T follicular helper cell (primary cell): ENCODE data around the gene CTSA.
"Not testable (repeated sequence)": the region's sequence is repeated elsewhere in the genome, so short reads cannot be mapped to it uniquely, and the experiment has no call there.

Source experiments
- DNase-seq: peaks from one replicate; pipeline ENCODE4 v3.0.0-alpha.2; 2020; ENCODE audit warnings: low read depth

The CTSA gene

DNA sequence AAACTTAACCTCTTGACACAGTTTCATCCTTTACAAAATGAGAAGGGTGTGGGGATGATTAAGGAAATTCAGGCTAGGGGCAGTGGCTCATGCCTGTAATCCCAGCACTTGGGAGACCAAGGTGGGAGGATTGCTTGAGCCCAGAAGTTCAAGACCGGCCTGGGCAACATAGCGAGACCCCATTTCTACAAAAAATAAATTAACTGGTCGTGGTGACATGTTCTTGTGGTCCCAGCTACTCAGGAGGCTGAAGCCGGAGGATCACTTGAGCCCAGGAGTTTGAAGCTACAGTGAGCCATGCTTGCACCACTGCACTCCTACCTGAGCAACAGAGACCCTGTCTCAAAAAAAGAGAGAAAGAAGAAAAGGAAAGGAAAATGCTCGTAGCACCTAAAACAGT, 24.7 kb upstream of the CTSA start:
- DNase-seq = no peak

DNA sequence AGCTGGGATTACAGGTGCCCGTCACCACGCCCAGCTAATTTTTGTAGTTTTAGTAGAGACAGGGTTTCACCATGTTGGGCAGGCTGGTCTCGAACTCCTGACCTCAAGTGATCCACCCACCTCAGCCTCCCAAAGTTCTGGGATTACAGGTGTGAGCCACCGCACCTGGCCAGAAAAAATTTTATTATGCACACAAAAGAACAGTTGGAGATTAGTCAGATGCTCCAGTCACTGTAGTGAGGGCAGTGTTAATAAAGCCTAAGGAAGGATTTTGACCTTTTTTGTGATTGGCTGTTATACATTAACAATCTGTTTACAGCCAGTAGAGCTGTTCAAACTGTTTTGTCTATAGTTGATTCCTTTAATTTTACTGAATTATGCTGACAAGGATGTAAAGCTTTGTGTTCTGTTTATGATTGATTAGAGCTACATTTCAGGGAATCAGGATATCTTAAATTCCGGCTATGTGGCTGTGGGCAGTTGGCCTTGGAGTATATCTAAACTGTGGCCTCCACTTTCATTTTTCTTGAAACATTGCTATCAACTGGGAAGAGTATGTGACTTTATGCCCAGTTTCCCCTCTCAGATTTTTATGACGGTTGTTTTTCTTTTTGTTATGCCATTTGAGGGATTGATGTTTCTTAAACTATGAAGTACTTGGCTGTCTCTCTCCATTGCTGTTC, 23.9 kb upstream of the CTSA start:
- DNase-seq = no peak

DNA sequence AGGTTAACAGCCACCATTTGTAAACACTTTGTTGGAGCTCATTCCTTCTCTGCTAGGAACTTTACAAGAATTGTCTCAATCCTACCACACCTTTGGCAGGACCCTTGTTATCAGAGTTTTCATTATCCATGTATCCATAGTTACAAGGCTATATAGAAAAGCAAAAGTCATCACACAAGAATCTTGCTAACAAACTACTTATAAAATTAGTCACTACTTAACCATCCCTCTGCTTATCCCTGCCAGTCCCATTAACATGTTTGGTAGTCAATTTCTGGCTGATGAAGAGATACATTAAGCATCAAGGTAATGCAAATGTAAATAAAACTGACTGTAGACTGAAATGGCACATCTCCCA, 23.3 kb upstream of the CTSA start:
- no peak for DNase-seq

DNA sequence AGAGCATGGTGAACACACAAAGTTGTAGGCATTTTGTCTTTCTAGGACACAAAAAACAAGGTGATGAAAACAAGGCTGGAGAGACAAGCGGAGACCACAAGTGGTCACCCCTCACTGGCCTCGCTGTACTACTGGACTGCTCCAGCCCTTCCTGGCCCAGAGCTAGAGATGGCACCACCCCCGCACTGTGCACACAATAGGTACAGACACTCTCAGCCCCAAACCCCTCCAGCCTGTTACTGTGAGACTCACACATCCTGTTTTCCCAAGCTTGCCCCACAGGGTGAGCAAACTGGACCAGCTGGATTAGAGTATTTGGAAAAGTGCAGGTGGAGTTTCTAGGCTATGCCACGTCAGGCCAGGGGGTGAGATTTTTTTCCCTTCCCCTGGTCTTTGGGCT, 18.5 kb upstream of the CTSA start:
- DNase-seq = no peak

- DNase-seq = no peak
These were observed 17.6 kb upstream of the CTSA start for GRCh38 chr20:45873409-45874103.

- DNase-seq = not testable (repeated sequence)
These were observed 17.0 kb upstream of the CTSA start for GRCh38 chr20:45874104-45874481.

DNA sequence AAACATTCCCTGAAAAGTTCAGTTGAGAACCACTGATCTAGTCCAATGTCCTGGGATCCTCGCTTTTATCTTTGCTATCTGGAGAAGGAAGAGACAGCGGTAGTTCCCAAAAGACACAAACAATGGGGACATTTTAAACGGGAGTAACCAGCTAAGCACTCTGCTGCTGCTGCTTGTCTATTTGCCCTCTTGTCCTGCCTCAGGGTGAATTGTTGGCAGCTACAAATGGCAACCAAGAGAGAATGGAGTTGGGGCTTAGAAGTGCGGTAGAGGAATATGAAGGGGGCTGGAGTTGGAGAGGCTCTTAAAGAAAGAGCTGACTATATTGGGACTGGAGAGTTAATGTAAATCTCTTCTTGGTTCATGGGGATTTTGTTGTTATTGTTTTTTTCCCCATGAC, 16.6 kb upstream of the CTSA start:
- DNase-seq = no peak

GRCh38 chr20:45878076-45878761, 12.9 kb upstream of the CTSA start:
- no peak for DNase-seq

DNA sequence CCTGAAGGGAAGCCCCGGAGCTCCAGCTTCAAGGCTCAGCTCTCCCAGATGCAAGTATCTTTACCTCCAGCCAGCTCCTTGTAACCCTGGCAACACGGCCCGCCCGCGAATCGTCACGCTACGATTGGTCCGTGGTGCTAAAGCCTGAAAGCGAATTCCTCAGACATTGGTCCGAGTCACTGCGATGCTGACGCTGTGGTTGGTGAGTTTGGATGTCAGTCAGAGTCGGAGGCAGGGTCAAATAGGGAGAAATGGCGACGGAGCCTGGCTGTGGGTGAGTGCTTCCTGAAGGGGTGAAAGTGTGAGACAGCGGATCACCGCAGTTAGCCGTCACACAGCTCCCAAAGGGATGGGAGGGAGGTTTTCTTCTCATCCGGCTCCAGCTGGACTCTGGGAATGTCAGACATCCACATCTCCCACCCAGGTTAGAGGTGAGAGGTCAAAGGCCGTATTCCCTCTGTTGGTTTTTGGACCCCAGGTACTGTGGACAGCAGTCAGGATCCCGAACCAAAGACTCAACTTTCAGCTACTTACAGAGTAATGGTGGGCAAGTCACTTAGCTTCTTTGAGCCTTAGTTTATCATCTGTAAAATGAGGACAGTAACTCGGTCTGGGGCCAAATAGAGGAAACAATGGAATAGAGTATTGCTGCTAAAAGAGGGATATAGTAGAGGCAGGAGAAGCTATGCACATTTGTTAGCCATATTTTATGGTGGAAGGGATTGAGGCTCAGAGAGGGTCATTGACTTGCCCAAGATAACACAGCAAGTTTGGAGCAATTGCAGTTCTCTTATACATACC, 9.9 kb upstream of the CTSA start, which contains the start of gene ZSWIM1:
TSS of gene ZSWIM1 (plus strand) at position 240 of the 801 bp plus-strand sequence. CDS start 1,366 bp downstream, outside the sequence.
- peak; percentile 99 for DNase-seq

GRCh38 chr20:45882469-45883099, 8.6 kb upstream of the CTSA start:
- DNase-seq = no peak

DNA sequence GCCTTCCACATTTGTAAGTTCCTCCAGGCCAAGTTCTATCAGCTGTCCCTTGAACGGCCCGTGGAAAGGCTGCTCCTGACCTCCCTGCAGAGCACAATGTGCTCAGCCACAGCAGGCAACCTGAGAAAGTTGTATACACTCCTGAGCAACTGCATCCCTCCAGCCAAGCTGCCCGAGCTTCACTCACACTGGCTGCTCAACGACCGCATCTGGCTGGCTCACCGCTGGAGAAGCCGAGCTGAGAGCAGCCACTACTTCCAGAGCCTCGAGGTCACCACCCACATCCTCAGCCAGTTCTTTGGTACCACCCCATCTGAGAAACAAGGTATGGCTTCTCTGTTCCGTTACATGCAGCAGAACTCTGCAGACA, 8.1 kb upstream of the CTSA start:
- no peak for DNase-seq

GRCh38 chr20:45886590-45887345, 4.4 kb upstream of the CTSA start:
- DNase-seq = no peak

- DNase-seq = no peak
These were observed 3.8 kb upstream of the CTSA start, which contains the start of gene SPATA25 for GRCh38 chr20:45887346-45887715. TSS of gene SPATA25 (minus strand) at chr20:45887622. CDS start at chr20:45887590, 32 bp downstream.

- no peak for DNase-seq
These were observed 2.5 kb upstream of the CTSA start for GRCh38 chr20:45888681-45889080.

DNA sequence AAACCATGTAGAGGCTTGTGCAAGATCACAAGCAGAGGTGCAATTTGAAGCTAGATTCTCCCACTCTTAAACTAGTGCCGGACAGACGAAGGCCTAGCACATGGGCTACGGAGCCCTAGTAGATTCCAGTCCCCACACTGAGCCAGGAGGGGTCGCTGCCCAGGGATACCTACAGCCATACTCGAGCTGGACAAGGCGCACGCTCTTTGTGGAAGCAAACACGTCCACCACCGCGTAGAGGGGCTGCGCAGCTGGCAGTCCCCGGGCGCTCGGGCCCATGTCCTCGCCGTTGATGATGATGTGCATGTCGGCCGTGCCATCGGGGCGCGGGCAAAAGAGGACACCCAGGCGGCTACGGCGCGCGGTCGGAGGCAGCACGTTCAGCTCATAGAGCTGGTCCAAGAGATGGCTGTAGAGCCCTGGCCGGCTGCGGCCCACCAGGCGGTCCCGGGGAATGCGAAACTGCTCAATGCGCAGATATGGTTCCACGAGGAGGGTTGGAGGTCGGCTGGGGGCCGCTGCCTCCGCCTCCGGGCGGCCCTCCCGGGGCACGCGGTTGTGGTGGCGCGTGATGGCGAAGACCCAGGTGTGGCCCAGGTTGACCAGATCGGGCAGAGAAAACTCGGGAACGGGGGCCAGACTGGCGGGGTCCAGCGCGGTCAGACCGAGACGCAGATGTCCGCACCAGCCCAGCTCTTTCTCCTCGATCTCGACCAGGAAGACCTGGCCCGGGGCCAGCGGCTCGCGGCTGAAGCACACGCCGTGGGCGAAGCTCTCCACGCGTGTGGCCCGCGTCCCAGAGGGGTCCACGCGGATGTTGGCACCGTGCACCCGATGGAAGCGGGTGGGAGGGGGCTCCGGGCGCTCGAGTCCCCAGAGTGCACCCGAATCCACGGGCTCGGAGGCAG, 804 bp upstream of the CTSA start:
- peak; percentile 22 for DNase-seq

DNA sequence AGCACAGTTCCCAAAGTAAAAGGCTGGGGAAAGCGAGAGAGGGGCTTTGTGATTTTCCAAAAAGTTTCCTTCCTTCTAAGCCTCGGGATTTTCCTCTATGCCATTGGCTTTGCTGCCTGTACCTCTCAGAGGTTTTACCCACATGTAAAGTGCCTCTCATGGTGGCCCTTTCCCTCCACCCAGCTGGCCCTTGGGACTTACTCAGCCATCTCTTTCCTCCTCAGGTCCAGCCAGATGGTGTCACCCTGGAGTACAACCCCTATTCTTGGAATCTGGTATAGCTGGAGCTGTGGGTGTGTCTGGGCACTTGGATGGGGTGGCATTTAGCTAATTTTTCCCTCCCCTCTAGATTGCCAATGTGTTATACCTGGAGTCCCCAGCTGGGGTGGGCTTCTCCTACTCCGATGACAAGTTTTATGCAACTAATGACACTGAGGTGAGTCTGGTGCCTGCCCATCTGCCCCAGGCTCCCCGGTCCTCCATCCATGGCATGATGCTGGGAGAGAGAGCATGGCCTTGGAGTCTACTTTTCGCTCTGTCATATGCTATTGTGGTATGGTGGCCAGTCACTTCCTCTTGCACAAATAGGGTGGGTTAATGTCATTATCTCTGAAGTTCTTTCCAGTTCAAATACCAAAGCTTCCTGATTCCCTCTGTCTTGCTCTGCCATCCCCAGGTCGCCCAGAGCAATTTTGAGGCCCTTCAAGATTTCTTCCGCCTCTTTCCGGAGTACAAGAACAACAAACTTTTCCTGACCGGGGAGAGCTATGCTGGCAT, 1.1 kb downstream of the CTSA start:
- DNase-seq = no peak

DNA sequence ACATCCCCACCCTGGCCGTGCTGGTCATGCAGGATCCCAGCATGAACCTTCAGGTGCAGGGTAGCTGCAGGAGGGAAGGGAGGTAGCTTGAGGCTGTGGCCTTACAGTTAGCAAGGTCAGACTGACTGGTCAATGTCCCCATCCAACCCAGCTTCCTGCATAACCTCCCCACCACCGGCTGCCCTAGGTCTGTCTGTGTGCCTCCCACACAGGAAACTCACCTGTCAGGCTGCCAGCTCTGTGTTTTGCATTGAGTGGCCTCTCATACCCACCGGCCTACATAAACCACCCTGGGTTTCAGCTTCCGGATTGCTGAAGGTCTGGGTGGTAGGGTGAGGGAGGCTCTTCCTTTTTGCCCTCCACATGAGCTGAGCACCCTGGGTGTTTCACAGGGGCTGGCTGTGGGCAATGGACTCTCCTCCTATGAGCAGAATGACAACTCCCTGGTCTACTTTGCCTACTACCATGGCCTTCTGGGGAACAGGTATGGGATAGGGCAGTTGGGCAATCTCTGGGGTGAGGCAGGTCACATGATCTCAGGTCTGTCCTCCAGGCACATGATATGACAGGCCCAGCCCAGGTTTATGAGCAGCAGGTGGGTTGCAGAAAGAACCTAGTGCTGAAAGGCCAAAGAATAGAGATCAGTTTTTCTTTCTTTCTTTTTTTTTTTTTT, 1.8 kb downstream of the CTSA start:
- no peak for DNase-seq

- DNase-seq = no peak
These were observed 2.7 kb downstream of the CTSA start for GRCh38 chr20:45893831-45894230.

- DNase-seq = no peak
These were observed 3.7 kb downstream of the CTSA start for GRCh38 chr20:45894797-45895196.
